Mesenchymal stem cell (in vitro differentiated cells and primary cell): ENCODE results near the gene PLXNA2.

Experiments used
- DNase-seq: peaks from one replicate; pipeline ENCODE4 v3.0.0-alpha.2; 2013
- H2AFZ ChIP-seq: one replicate; pipeline ENCODE4 v1.6.1; 2013; ENCODE audit warnings: low read depth, mild to moderate bottlenecking, control low read depth, inconsistent platforms, low read length, moderate library complexity
- H2AK5ac ChIP-seq: 2 replicates; pipeline ENCODE4 v1.6.1; 2013; ENCODE audit warnings: low read length, moderate library complexity, mild to moderate bottlenecking, inconsistent platforms; ENCODE audit not compliant: severe bottlenecking
- H2BK120ac ChIP-seq: one replicate; pipeline ENCODE4 v1.6.1; 2013; ENCODE audit warnings: low read depth, mild to moderate bottlenecking, inconsistent platforms, low read length, moderate library complexity
- H2BK12ac ChIP-seq, 2 experiments: one replicate each; pipeline ENCODE4 v1.6.1; 2013; ENCODE audit warnings: inconsistent platforms in 2 of 2, low read length in 2 of 2, mild to moderate bottlenecking in 2 of 2, moderate library complexity in 2 of 2, control low read depth in 1 of 2
- H2BK15ac ChIP-seq: one replicate; pipeline ENCODE4 v1.6.1; 2013; ENCODE audit warnings: mild to moderate bottlenecking, low read depth, inconsistent platforms; ENCODE audit not compliant: poor library complexity, severe bottlenecking
- H2BK5ac ChIP-seq: 2 replicates; pipeline ENCODE4 v1.6.1; 2013; ENCODE audit warnings: low read depth, mild to moderate bottlenecking, low read length, control low read depth, inconsistent platforms; ENCODE audit not compliant: poor library complexity, severe bottlenecking
- H3K14ac ChIP-seq, 2 experiments: one replicate each; pipeline ENCODE4 v1.6.1; 2013; ENCODE audit warnings: inconsistent platforms in 2 of 2, low read length in 2 of 2, control low read depth in 1 of 2, mild to moderate bottlenecking in 1 of 2, moderate library complexity in 1 of 2
- H3K18ac ChIP-seq, 2 experiments: one replicate each; pipeline ENCODE4 v1.6.1; 2013; ENCODE audit warnings: inconsistent platforms in 2 of 2, low read length in 2 of 2, control low read depth in 1 of 2, low read depth in 1 of 2, mild to moderate bottlenecking in 1 of 2
- H3K23ac ChIP-seq, 2 experiments: one replicate each; pipeline ENCODE4 v1.6.1; 2013; ENCODE audit warnings: inconsistent platforms in 2 of 2, low read length in 2 of 2, mild to moderate bottlenecking in 2 of 2, moderate library complexity in 2 of 2, control low read depth in 1 of 2
- H3K27ac ChIP-seq: 2 replicates; pipeline ENCODE4 v1.5.1; 2013; ENCODE audit warnings: mild to moderate bottlenecking, moderate library complexity, low read length, control low read depth, inconsistent platforms; ENCODE audit not compliant: poor library complexity, severe bottlenecking
- H3K27me3 ChIP-seq, 2 experiments: 2 replicates each; pipeline versions ENCODE4 v1.6.1 to v1.7.0; 2013; ENCODE audit warnings: low read length in 2 of 2, mild to moderate bottlenecking in 2 of 2, moderate library complexity in 2 of 2, control low read depth in 1 of 2, inconsistent platforms in 1 of 2; ENCODE audit not compliant: control insufficient read depth in 1 of 2, insufficient read depth in 1 of 2
- H3K36me3 ChIP-seq, 2 experiments: 2 replicates each; pipeline versions ENCODE4 v1.6.1 to v1.7.0; 2013; ENCODE audit warnings: low read length in 2 of 2, control low read depth in 1 of 2, inconsistent platforms in 1 of 2, low read depth in 1 of 2, mild to moderate bottlenecking in 1 of 2; ENCODE audit not compliant: insufficient read depth in 2 of 2, control insufficient read depth in 1 of 2
- H3K4ac ChIP-seq, 2 experiments: one replicate each; pipeline ENCODE4 v1.6.1; 2013; ENCODE audit warnings: inconsistent platforms in 2 of 2, low read length in 2 of 2, mild to moderate bottlenecking in 2 of 2, moderate library complexity in 2 of 2, control low read depth in 1 of 2, low read depth in 1 of 2
- H3K4me1 ChIP-seq: 2 replicates; pipeline ENCODE4 v1.6.1; 2013; ENCODE audit warnings: low read depth, low read length, control low read depth; ENCODE audit not compliant: control insufficient read depth, insufficient read depth
- H3K4me2 ChIP-seq: 2 replicates; pipeline ENCODE4 v1.6.1; 2013; ENCODE audit warnings: low read length, mild to moderate bottlenecking, inconsistent platforms; ENCODE audit not compliant: poor library complexity, severe bottlenecking
- H3K4me3 ChIP-seq, 2 experiments: 2 replicates each; pipeline versions ENCODE4 v1.5.1 to v1.7.0; 2013; ENCODE audit warnings: low read length in 2 of 2, mild to moderate bottlenecking in 2 of 2, control low read depth in 1 of 2, low read depth in 1 of 2; ENCODE audit not compliant: insufficient read depth in 1 of 2
- H3K79me1 ChIP-seq: replicated peaks from 2 replicates; pipeline ENCODE4 v1.6.1; 2013; ENCODE audit warnings: mild to moderate bottlenecking, control low read depth, low read length, inconsistent platforms; ENCODE audit not compliant: poor library complexity, severe bottlenecking
- H3K9ac ChIP-seq: 2 replicates; pipeline ENCODE4 v1.7.0; 2013; ENCODE audit warnings: mild to moderate bottlenecking, low read length, moderate library complexity
- H3K9me3 ChIP-seq: 2 replicates; pipeline ENCODE4 v1.7.0; 2013; ENCODE audit warnings: mild to moderate bottlenecking, low read length; ENCODE audit not compliant: control insufficient read depth
- H4K8ac ChIP-seq: one replicate; pipeline ENCODE4 v1.6.1; 2013; ENCODE audit warnings: inconsistent platforms, mild to moderate bottlenecking, low read length, moderate library complexity
- H4K91ac ChIP-seq: one replicate; pipeline ENCODE4 v1.6.1; 2013; ENCODE audit warnings: mild to moderate bottlenecking, low read length, inconsistent platforms
- WGBS: methylation state at CpG from one replicate; pipeline ENCODE4 v1.1.7; 2013; ENCODE audit warnings: mixed read lengths; 5-methylcytosine and 5-hydroxymethylcytosine counted together

PLXNA2 gene

GRCh38 chr1:208264469-208265121, 20.4 kb upstream of the PLXNA2 start:
- H3K9ac ChIP-seq: peak overlapping the region; percentile 72

GRCh38 chr1:208261874-208262273, 17.7 kb upstream of the PLXNA2 start:
- Histone ChIP-seq H3K4me3 (no peak overlapping the region), H3K9ac (no peak overlapping the region), H2AFZ (no peak overlapping the region), H2BK12ac (no peak overlapping the region), H3K79me1 (no peaks in the 10 kb centered on the region), H3K27ac (no peak overlapping the region), H3K23ac (no peak overlapping the region), H3K14ac (no peak overlapping the region), H3K4me2 (no peak overlapping the region), H3K36me3 (no peaks in the 10 kb centered on the region), H3K9me3 (peaks cover 19% of the 10 kb centered on the region), H2BK120ac (no peak overlapping the region), H3K4me1 (no peaks in the 10 kb centered on the region), H4K91ac (no peak overlapping the region), H2BK15ac (no peak overlapping the region), H4K8ac (no peak overlapping the region), H3K27me3 (peaks cover 13 to 54% of the 10 kb centered on the region in 2 experiments), H3K18ac (no peak overlapping the region), H2BK5ac (no peak overlapping the region), H2AK5ac (no peak overlapping the region), H3K4ac (no peak overlapping the region)
- 53% methylated on average over 4 of the region's 4 CpGs for WGBS
- DNase-seq: no peak

More at GRCh38 chr1:208264469-208265121, 20.4 kb upstream of the PLXNA2 start:
- H2AFZ ChIP-seq: no peak overlapping the region
- no peak overlapping the region for H2BK120ac ChIP-seq
- DNase-seq: no peak
- no peak overlapping the region for H3K27ac ChIP-seq
- H3K4ac ChIP-seq: no peak overlapping the region
- no peak overlapping the region for H2BK15ac ChIP-seq
- peaks cover 30 to 54% of the 10 kb centered on the region in 2 experiments for H3K27me3 ChIP-seq
- H3K9me3 ChIP-seq: peaks cover 19% of the 10 kb centered on the region
- H3K18ac ChIP-seq: no peak overlapping the region
- no peak overlapping the region for H3K4me3 ChIP-seq
- no peak overlapping the region for H2BK12ac ChIP-seq
- no peak overlapping the region for H3K23ac ChIP-seq
- H2BK5ac ChIP-seq: no peak overlapping the region
- no peaks in the 10 kb centered on the region for H3K36me3 ChIP-seq
- no peaks in the 10 kb centered on the region for H3K4me1 ChIP-seq
- WGBS: 87% methylated on average over 2 of the region's 2 CpGs
- H4K8ac ChIP-seq: no peak overlapping the region
- H3K4me2 ChIP-seq: no peak overlapping the region
- no peak overlapping the region for H4K91ac ChIP-seq
- no peak overlapping the region for H3K14ac ChIP-seq
- no peak overlapping the region for H2AK5ac ChIP-seq
- no peaks in the 10 kb centered on the region for H3K79me1 ChIP-seq

GRCh38 chr1:208258277-208258676, 14.1 kb upstream of the PLXNA2 start:
- H4K8ac ChIP-seq: no peak overlapping the region
- peaks cover 9 to 64% of the 10 kb centered on the region in 2 experiments for H3K27me3 ChIP-seq
- 81% methylated on average over 3 of the region's 3 CpGs for WGBS

GRCh38 chr1:208257351-208257750, 13.2 kb upstream of the PLXNA2 start:
- no peak overlapping the region for H2AK5ac ChIP-seq
- H3K27me3 ChIP-seq: peaks cover 9 to 71% of the 10 kb centered on the region in 2 experiments
- no peak overlapping the region for H2BK15ac ChIP-seq
- H4K8ac ChIP-seq: no peak overlapping the region
- H3K9me3 ChIP-seq: peaks cover 19% of the 10 kb centered on the region
- H3K14ac ChIP-seq: no peak overlapping the region
- no peak overlapping the region for H3K18ac ChIP-seq
- no peak overlapping the region for H3K9ac ChIP-seq
- H3K4me2 ChIP-seq: no peak overlapping the region
- no peaks in the 10 kb centered on the region for H3K4me1 ChIP-seq
- H3K36me3 ChIP-seq: no peaks in the 10 kb centered on the region
- H3K27ac ChIP-seq: no peak overlapping the region
- no peak overlapping the region for H3K23ac ChIP-seq
- no peak for DNase-seq
- 77% methylated on average over 6 of the region's 6 CpGs for WGBS
- H2BK120ac ChIP-seq: no peak overlapping the region
- no peak overlapping the region for H2BK5ac ChIP-seq
- no peak overlapping the region for H4K91ac ChIP-seq
- H3K79me1 ChIP-seq: no peaks in the 10 kb centered on the region
- no peak overlapping the region for H3K4me3 ChIP-seq
- no peak overlapping the region for H2AFZ ChIP-seq
- no peak overlapping the region for H3K4ac ChIP-seq
- no peak overlapping the region for H2BK12ac ChIP-seq

More at GRCh38 chr1:208258277-208258676, 14.1 kb upstream of the PLXNA2 start:
- Histone ChIP-seq H3K4me2 (no peak overlapping the region), H3K23ac (no peak overlapping the region), H3K14ac (no peak overlapping the region), H3K4ac (no peak overlapping the region), H3K36me3 (no peaks in the 10 kb centered on the region), H3K4me1 (no peaks in the 10 kb centered on the region), H2BK120ac (no peak overlapping the region), H2BK5ac (no peak overlapping the region), H3K79me1 (no peaks in the 10 kb centered on the region), H3K9ac (no peak overlapping the region), H2BK15ac (no peak overlapping the region), H3K9me3 (peaks cover 19% of the 10 kb centered on the region), H2AK5ac (no peak overlapping the region), H2BK12ac (no peak overlapping the region), H3K18ac (no peak overlapping the region), H3K27ac (no peak overlapping the region), H3K4me3 (no peak overlapping the region), H2AFZ (no peak overlapping the region), H4K91ac (no peak overlapping the region)
- DNase-seq: no peak
